GM21528 (cell line): ENCODE measurements around the gene PTPRK.

Source experiments
- ATAC-seq: cut with Tn5 transposase; IDR thresholded peaks from one replicate; pipeline ENCODE4 v1.9.1; 2021; ENCODE audit warnings: mild to moderate bottlenecking, moderate library complexity; ENCODE audit not compliant: unreplicated experiment, low FRiP score

Gene PTPRK

DNA sequence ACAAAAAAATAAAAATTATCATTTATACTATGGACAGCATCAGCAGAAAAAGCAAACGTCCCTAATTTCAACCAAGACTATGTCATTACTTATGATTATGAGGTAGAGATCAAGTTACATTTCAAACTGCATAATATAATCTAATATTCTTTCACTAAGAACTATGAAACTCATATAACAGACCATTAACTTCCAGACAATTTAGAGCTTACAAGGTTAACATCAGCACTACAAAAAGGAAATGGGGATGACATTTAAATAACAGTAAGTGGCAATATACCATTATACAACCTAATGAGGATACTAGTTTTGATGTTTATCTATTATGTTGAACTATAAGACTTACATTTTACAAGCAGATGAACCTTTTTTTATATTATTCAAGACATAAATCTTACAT lies 358.6 kb downstream of the PTPRK start:
- no peak for ATAC-seq

DNA sequence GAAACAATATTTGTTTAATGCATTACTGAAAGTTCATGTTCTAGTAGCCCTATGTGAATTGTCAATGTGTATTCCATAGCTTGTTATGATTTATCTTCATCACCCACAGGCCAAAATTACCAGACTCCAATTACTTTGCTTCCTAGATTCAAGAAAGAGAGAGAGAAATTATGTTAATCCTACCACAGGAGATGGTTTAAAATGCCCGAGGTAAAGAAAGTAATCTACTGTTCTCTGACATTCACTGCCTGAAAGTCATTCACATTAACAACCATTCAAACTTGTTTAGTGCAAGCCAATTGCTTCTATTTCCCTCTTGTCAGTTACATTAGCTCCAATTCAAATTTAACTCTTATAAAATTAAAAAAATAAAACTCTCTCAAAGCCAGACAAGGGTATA lies 359.1 kb downstream of the PTPRK start:
- ATAC-seq, result no peak

DNA sequence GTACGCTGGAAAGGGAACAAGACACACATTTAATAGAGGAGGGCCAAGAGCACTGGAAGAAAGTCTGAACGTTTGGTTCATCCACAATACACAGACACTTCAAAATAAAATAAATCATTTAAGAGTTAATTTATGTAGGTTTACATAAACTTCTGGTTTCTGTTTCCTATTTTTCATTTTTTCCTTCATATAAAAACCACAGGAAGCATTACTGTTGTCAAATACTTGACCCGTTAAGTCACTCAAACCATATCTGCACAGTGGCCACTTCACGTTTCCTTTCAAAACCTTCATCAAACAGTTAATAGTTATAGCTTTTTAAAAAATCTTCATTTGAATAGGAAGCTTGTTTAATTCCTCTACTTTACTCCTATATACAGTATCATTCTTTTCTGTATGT lies 361.9 kb downstream of the PTPRK start:
- ATAC-seq, result no peak

DNA sequence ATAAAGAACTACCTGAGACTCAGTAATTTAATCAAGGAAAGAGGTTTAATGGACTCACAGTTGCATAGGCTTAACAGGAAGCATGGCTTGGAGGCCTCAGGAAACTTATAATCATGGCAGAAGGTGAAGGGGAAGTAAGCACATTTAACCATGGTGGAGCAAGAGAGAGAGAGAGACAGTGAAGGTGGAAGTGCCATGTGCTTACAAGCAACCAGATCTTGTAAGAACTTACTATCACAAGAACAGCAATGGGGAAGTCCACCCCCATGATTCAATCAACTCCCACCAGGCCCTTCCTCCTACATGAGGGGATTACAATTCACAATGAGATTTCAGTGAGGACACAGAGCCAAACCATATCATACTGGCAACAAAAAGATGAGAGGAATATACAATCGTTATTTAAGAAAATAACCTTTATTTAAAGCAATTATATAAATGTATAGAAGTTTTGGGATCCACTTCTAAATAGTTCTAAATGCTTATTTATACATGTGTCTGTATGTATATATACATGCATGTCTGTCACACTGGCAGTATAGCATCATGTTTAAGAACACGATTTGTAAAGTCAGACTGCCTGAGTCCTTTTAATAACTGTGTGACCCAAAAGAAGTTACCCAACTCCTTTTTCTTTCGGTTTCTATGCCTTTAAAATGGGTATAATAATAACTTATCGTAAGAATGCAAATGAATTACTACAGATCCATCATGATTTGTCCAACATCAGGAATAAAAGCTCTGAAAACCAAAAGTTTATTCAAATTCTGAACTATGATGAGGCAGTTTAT lies 363.9 kb downstream of the PTPRK start:
- ATAC-seq, result no peak

DNA sequence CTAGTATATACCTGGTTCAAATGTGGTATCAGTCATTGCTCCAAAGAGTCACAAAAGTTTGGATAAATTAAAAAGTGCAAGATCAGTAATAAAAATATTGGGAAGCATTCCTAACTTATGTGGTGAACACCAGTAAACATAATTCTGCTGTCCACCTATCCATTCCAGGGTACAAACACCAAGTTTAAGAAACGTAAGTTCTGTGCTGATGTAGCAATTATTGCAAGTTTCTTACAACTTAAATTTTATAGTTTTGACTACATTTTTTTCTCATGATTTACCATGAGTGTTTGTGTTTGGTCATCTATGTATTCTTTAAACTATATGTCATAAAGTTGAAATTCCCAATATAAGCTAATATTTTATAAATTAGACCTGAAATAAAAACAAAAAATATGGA lies 364.6 kb downstream of the PTPRK start:
- no peak for ATAC-seq

DNA sequence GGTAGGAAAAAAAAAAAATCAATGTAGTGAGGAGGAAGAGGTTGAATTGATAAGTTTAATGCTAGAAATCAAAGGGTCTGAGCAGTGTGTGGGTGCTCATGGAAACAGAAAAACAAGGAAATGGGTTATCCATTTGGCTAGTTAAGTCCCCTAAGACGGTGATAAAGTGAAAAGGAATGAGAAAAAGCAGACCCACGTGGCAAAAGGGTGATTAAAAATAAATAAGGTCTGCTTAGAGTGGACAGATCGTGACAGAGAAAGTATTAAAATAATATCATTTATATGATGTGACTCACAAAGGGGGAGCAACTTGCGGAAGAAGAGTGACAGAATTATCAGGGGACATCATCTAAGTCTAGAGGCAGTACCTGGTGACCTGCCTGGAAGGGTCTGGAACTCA lies 367.8 kb downstream of the PTPRK start:
- ATAC-seq, result no peak

DNA sequence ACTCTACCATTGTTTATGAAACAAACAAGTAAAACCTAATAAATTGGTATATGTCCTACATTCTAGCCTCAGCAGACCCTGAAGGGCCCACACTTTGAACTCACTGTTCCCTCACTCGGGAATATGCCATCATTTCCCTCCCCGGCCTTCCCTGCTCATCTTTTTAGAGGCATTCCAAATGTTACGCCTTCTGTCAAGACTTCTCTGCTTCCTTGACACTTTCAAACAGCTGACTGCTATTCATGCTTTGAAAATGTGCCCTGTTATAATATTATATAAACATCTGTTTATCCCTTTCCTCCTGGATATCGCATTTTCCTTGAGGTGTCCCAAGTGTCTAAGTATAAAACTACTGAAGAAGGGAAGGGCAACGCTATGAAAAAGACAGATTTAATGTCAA lies 370.0 kb downstream of the PTPRK start:
- no peak for ATAC-seq

DNA sequence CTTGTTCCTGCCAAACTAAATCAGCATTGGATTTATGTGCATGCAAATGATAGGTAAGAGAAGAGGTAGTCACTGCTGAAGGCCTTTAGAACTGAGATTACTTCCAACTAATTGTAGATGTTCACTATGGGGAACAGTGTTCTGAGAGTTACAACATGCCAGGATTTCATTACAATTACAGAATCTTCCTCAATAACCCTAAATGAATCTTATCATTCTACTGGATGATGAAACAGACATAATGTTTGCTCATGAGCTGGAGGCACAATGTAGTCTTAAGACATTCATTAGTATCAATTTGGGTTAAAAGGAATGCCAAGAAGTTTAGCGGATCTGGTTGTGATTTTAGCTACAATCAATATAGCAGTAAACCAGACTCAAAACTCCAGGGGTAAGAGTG lies 370.6 kb downstream of the PTPRK start:
- no peak for ATAC-seq

DNA sequence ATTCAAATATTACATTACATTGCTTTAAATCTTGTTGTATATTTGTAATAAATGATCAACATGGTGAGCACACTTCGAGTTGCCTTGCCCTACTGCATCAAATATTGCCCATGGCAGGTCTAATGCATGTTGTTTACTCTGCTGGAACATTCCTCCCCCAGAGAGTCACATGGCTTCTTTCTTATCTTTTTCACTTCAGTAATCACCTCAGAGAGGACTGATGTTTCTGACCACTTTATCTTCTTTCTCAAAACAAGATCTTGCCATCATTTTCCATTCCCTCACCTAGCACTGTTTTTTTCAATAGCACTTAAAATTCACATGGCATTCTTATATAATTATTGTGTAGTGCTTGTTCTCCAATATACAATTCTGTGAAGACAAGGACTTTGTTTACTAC lies 376.1 kb downstream of the PTPRK start:
- ATAC-seq, result no peak

DNA sequence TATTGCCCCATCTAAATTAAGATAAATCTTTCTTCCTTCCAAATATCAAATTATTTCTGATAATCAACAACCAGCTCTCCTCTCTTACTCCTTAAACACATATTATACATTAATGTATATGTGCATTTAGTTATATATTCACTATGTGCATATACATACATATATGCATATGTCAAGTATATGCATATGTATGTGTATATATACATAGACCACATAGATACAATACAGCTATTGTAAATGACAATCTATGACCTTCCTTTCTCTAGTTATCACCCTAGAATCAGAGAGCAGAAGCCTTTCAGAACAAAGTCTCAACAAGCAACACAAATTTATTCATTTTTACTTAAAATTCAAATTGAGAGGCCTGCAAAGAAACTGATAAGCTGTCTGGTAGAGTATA lies 378.5 kb downstream of the PTPRK start:
- ATAC-seq, result no peak

DNA sequence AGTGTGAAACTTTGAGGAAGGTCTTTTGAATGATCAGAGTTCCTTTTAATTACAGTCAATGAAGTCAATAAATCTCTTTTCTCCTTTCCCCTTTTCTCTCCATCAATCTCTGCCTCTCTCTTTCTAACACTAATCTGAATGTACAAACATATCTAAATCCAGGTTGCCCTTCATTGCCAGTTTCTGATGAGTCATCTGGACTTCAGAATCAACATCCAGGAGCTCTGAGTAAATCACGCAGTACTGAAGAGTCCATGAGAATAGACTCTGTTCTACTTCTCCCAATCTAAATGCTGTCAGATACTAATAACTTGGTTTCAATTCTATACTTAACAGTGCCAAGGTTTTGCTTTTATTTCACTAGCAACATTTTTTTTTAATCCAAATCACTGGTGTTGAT lies 380.9 kb downstream of the PTPRK start:
- ATAC-seq, result no peak

DNA sequence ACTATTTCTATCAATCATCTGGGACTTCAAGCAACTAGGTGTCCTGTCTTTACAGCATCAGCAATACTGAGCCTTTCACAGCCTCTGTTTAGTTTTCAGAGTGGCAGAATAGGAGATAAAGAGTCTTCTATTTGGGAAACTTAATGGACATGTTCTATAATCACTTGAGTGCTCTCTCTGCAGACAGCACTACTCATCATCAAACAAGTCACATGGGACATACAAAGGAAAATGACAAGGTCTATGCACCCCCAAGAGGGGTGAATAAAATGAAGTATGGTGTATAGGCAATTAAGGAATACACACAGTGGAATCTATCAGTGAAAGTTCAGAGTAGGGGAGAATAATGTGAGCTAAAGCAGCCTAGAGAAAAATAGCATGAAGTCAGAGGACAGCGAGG lies 381.7 kb downstream of the PTPRK start:
- ATAC-seq, result no peak

DNA sequence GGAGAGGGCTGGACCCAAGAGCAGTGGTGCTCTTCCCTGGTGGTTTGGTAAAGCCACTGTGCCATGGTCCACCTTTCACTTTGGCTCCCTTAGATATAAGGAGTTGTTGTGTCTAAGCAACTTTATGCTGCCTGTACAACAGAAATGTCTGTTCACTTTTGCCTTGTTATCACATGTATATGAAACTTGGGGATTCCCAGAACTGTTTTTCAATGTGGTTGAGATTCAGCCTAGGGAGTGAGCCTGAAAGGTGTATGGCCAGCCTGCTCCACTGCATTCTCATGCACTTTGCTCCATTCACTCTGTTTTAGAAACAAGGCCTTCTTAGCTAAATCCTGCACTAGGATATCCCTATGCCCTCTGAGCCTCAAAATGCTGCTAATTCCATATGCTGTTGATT lies 385.1 kb downstream of the PTPRK start:
- no peak for ATAC-seq

DNA sequence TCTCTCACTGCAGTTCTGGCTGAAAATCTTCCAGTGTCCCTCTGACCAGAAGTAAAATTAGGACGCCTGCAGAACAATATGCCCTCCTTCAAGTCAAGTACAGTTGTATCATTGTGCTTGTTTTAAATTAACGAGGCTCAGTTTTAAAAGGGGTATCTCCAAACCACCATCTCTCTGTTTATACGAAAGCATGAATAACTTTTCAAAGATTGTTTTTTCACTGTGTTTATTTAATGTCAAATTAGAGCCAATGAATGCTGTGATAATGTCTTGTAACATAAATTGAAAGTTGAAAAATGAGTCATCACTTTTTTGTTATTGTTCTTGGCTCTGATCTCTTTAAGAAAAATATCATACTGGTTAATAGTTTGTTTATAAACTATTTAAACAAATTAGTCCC lies 388.8 kb downstream of the PTPRK start:
- no peak for ATAC-seq

DNA sequence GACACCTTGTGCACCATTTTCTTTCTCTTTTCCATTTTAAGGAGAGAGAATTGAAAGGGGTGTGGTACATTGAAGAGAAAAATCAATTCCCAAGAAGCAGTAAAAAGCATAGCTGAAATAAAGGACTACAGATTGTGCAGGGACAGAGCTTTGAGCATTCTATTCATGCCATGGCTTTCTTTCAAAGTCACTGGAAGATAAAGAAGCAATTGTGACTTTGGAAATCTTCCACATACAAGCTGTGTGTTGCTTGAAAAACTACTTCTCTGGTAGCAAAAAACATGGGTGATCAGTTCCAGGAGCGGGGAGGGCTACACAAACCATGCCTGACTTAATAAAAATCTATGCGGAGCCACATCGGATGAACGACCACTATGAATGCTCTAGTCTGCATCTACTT lies 389.4 kb downstream of the PTPRK start:
- ATAC-seq, result no peak

DNA sequence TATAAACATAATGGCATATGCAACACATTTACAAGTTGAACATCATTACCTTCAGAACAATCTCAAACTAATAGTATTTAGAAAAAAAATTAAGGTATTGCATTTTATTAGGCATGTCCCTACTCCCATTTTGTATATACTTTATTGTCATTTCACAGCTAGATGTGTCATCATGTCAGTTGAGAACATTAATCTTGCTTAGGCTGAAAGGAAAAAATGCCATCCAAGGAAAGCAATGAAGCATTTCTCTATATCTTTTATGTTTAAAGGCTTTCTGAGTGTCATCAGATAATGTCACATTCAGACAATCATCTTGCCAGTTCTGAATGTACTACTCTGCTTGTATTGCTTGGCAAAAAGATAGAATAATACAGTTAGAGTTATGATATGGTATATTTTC lies 390.7 kb downstream of the PTPRK start:
- ATAC-seq, result no peak

DNA sequence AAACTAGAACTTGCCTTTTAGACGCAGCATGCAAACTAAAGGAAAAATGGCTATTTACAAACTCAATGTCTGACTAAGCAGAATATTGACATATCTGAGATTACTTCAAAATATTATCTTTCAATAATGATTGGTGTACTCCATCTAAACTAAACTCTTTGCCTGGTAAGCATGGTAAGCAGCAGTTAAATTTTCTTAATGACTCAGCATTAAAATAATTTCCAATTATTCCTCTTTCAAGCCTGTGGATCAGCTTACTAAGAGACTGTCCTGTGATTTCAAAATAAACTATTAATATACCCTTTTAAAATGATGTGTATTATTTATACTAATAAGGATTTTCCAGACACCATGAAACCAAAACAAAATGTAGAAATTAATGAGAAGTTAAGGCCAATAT lies 392.7 kb downstream of the PTPRK start:
- ATAC-seq, result no peak

DNA sequence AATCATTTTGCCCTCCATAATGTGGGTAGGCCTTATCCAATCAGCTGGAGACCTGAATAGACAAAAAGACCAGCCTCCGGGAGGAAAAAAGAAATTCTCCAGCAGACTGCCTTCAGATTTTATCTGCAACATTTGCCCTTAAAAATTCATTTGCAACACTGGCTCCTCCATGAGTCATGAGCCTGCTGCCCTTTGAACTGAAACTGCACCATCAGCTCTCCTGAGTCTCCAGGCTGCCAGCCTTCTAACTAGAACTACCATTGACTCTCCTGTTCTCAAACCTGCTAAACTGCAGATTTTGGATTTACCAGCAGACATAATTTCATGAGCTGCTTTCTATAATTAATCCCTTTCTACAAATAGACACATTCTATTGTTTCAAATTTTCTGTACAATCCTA lies 395.7 kb downstream of the PTPRK start:
- ATAC-seq, result no peak

DNA sequence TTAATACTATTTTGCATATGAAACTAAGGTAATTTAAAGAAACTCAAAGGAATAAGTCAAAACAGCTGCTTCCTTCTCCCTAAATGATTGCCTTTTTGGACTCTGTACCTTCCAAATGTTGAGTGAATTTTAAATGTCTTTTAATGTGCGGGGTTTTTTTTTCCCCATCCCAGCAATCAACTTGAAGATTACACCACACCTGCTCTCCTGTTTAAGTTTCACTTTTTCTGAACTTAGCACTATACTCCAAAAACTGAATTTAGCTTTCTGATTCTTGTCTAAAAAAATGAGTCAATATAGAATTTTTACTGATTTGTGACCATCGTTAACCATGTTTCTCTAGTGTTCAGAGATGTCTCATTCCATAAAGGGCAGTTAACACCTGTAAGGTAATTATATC lies 398.8 kb downstream of the PTPRK start:
- ATAC-seq, result no peak

DNA sequence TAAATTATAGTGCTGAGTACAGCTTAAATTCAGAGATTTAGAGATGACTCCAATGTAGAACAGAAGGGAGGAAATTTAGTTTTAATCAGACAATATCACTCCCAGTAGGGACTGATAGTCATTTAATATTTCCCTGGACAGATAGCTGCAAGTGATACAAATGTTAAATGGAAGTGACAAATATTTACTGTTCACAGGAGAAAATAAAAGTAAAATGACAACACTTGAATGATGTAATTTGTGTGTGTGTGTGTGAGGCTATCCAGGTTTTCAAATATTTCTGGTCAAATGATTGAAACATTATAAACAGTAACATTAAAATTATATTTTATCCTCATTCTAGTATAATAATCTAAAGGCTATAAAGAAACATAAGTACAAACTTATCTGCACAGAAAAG lies 399.2 kb downstream of the PTPRK start:
- ATAC-seq, result no peak

DNA sequence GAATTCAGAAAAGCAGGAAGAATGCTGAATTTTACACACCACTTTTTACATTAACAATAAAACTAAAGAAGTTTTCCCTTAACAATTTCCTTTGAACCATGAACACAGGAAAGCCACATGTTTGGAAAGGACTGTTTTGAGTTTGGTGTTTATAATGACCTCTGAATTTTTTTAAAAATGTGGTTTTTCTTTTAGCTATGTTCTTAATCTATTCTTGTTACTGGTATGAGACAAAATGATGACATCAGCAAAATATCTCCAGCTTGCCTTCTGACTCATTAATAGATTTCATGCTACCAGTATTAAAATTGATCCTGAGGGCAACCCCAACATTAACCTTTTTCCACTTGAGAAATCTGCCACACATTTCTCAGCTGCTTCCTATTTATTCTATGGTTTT lies 402.0 kb downstream of the PTPRK start:
- ATAC-seq, result no peak

DNA sequence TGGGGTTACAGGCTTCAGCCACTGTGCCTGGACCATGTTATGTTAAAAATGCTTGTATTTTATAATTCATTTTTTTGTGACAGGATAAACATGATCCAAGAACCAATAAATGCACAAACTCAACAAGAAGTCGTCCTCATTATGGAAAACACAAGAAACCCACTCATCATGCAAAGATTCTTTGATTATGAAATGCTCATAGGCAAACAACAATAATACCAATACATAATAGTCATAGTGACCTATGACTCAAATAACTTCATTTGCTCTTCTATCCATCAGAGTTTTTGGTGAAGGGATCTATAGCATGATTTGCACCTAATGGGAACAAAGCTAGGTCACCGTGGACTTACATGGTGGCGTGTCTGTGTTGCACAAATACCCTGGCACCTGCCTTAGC lies 402.5 kb downstream of the PTPRK start:
- ATAC-seq, result no peak

DNA sequence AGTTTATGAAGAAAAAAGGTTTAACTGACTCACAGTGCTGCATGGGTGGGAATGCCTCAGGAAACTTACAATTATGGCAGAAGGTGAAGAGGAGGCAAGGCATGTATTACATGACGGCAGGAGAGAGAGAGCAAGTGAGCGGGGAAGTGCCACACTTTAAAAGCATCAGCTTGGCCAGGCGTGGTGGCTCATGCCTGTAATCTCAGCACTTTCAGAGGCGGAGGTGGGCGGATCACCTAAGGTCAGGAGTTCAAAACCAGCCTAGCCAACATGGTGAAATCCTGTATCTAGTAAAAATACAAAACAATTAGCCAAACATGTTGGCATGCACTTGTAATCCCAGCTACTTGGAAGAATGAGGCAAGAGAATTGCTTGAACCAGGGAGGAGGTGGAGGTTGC lies 406.2 kb downstream of the PTPRK start:
- no peak for ATAC-seq
